DMS114 treated with DMSO at 0.1 percent for 48 hours (cell line): ENCODE data around the gene SMIM8.

Experiments used
- DNase-seq: peaks from one replicate; lab custom pipeline; 2025; ENCODE audit not compliant: unreplicated experiment; lab: John Stamatoyannopoulos, UW

SMIM8 gene

DNA sequence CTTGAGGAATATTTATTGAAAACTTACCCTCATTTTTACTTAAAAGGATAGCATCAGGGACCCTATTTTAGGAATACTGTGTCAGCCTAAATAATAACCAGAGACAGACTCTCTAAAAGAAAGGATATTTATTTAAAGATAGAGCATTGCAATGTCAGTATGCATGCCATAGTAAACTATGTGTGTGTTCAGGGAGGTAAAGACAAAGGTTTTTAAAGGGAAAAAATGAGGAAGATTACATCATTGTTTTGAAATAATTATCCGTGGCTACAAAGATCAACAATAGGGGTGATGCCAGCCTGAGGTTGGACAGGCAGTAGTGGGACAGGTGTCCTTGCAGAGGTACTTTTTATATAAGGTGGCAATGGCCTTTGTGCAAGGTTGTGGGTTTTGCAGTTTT, 61.6 kb downstream of the SMIM8 start:
- no peak for DNase-seq

- DNase-seq, result no peak
These were observed 62.1 kb downstream of the SMIM8 start for GRCh38 chr6:87384449-87384848.

- DNase-seq, result peak; percentile 5
These were observed 68.9 kb downstream of the SMIM8 start for GRCh38 chr6:87391334-87391733.
